ENCODE data around the gene SYNE3. TPM values are rescaled to one million over a fixed set of nuclear protein-coding genes. Genes with fewer than 3 reads are reported as not detected.

SYNE3 gene
- total and polyA plus RNA-seq, 2 donors (not counting 1 experiment from before 2014, with no cell fraction given) = 17.8 to 76.1 TPM

DNA sequence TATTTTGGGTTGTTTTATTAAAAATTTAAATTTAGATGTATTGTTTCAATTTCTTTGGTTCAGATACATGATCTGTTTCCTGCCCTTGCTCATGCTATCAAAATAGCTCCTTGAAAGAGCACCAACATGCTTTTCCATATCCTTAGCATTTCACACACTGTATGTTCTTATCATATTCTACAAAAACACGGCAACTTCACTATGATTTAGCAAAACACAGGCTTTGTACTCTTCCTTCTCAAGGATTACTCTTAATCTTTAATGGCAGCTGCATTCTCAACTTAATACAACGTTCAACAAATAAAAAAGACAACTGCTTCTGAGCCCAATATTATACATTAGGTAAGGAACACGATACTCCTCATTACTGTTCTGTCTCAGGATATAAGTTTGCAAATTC lies 15.5 kb upstream of the SYNE3 start:
- TF ChIP-seq EZH2 (IDR thresholded peaks at IDR 0.05; ENCODE audit: borderline replicate concordance, insufficient read depth, low read depth, low read length, poor library complexity, severe bottlenecking) (no peak), CTCF (IDR thresholded peaks at IDR 0.05) (no peak)
- Histone ChIP-seq H3K4me1 (ENCODE audit: control insufficient read depth in 2 of 2, insufficient read depth in 2 of 2, low read length in 2 of 2) (peaks cover 23 to 36% of the 10 kb centered on the region in 2 donors), H3K4me2 (replicated peaks; ENCODE audit: low read depth, low read length, poor library complexity, severe bottlenecking) (no peak overlapping the region), H3K9me3 (ENCODE audit: control extremely low read depth in 1 of 3, control insufficient read depth in 2 of 3, insufficient read depth in 1 of 3, low read length in 2 of 3) (no peaks in the 10 kb centered on the region), H3K27me3 (replicated peaks in 1 of 4; ENCODE audit: control extremely low read depth in 1 of 4, control insufficient read depth in 3 of 4, insufficient read depth in 4 of 4, low read length in 3 of 4) (no peaks in the 10 kb centered on the region), H4K20me1 (ENCODE audit: control insufficient read depth, insufficient read depth, low read length, poor library complexity, severe bottlenecking) (peaks cover 19% of the 10 kb centered on the region), H3K9ac (ENCODE audit: low read length) (no peak overlapping the region), H3K36me3 (replicated peaks in 1 of 2; ENCODE audit: control extremely low read depth in 1 of 2, control insufficient read depth in 1 of 2, extremely low read depth in 1 of 2, insufficient read depth in 2 of 2, low read length in 1 of 2) (peaks cover 0 to 11% of the 10 kb centered on the region in 2 experiments), H3K4me3 (ENCODE audit: control extremely low read depth in 1 of 5, extremely low read depth in 1 of 5, insufficient read depth in 1 of 5, low read depth in 2 of 5, low read length in 4 of 5) (no peak overlapping the region), H2AFZ (ENCODE audit: insufficient read depth, low read depth, low read length, poor library complexity, severe bottlenecking) (no peak overlapping the region), H3K79me2 (ENCODE audit: control insufficient read depth, insufficient read depth, low read length) (peaks cover 66% of the 10 kb centered on the region), H3K27ac (ENCODE audit: low read length in 2 of 2) (peak overlapping the region in 1 of 2 donors; percentile 23)
- intact Hi-C loops (cut with micrococcal nuclease) = loop anchor here (5.0 to 10.0 kb wide), 3 partner anchors 205 to 1263 kb away; partner anchors contain the start of gene VRK1
- DNase-seq = no peak
- peaks cover 52% of the 10 kb centered on the region for H3K4me1 Mint-ChIP-seq
- no peaks in the 10 kb centered on the region for H3K27me3 Mint-ChIP-seq
- H3K9me3 Mint-ChIP-seq (ENCODE audit: insufficient read depth) = no peaks in the 10 kb centered on the region
- peak overlapping the region; percentile 28 for H3K4me3 Mint-ChIP-seq
- WGBS (ENCODE audit: insufficient coverage) = no CpG with 5 or more reads among the region's 3 CpGs
- POLR2A ChIA-PET = no interaction called here
- CTCF ChIA-PET = interaction anchor here (0.8 to 7.3 kb wide), 3 partner anchors 52 to 89 kb away, joined by 3 to 65 read pairs (median 4); no protein-coding TSS in a partner anchor
- no peak for ATAC-seq (ENCODE audit: low read depth)
- peak overlapping the region; percentile 65 for H3K27ac Mint-ChIP-seq

GRCh38 chr14:95531473-95531872 lies 15.0 kb upstream of the SYNE3 start:
- Histone ChIP-seq H3K36me3 (replicated peaks in 1 of 2; ENCODE audit: control extremely low read depth in 1 of 2, control insufficient read depth in 1 of 2, extremely low read depth in 1 of 2, insufficient read depth in 2 of 2, low read length in 1 of 2) (peaks cover 0 to 11% of the 10 kb centered on the region in 2 experiments), H3K9me3 (ENCODE audit: control extremely low read depth in 1 of 3, control insufficient read depth in 2 of 3, insufficient read depth in 1 of 3, low read length in 2 of 3) (no peaks in the 10 kb centered on the region), H3K27ac (ENCODE audit: low read length in 2 of 2) (peak overlapping the region in 1 of 2 donors; percentile 53), H3K9ac (ENCODE audit: low read length) (no peak overlapping the region), H3K4me3 (ENCODE audit: control extremely low read depth in 1 of 5, extremely low read depth in 1 of 5, insufficient read depth in 1 of 5, low read depth in 2 of 5, low read length in 4 of 5) (no peak overlapping the region), H3K27me3 (replicated peaks in 1 of 4; ENCODE audit: control extremely low read depth in 1 of 4, control insufficient read depth in 3 of 4, insufficient read depth in 4 of 4, low read length in 3 of 4) (no peaks in the 10 kb centered on the region), H4K20me1 (ENCODE audit: control insufficient read depth, insufficient read depth, low read length, poor library complexity, severe bottlenecking) (peaks cover 14% of the 10 kb centered on the region), H3K79me2 (ENCODE audit: control insufficient read depth, insufficient read depth, low read length) (peaks cover 61% of the 10 kb centered on the region), H3K4me2 (replicated peaks; ENCODE audit: low read depth, low read length, poor library complexity, severe bottlenecking) (no peak overlapping the region), H2AFZ (ENCODE audit: insufficient read depth, low read depth, low read length, poor library complexity, severe bottlenecking) (no peak overlapping the region), H3K4me1 (ENCODE audit: control insufficient read depth in 2 of 2, insufficient read depth in 2 of 2, low read length in 2 of 2) (peaks cover 21 to 32% of the 10 kb centered on the region in 2 donors)
- Mint-ChIP-seq H3K4me3 (no peak overlapping the region), H3K4me1 (peaks cover 47% of the 10 kb centered on the region), H3K27me3 (no peaks in the 10 kb centered on the region), H3K9me3 (ENCODE audit: insufficient read depth) (no peaks in the 10 kb centered on the region), H3K27ac (no peak overlapping the region)
- DNase-seq = no peak
- intact Hi-C loops (cut with micrococcal nuclease) = loop anchor here (5.0 to 10.0 kb wide), 3 partner anchors 204 to 1263 kb away; partner anchors contain the start of gene VRK1
- no CpG with 5 or more reads among the region's 3 CpGs for WGBS (ENCODE audit: insufficient coverage)
- ChIA-PET CTCF (interaction anchor here (0.8 to 7.3 kb wide), 3 partner anchors 52 to 88 kb away, joined by 3 to 65 read pairs (median 4); no protein-coding TSS in a partner anchor), POLR2A (no interaction called here)
- no peak for ATAC-seq (ENCODE audit: low read depth)
- TF ChIP-seq EZH2 (IDR thresholded peaks at IDR 0.05; ENCODE audit: borderline replicate concordance, insufficient read depth, low read depth, low read length, poor library complexity, severe bottlenecking) = no peak

Data from B cell (primary cell).